Tongue (tissue), 3 donors: ENCODE data around the gene POU5F1. TPM values are rescaled to one million over a fixed set of nuclear protein-coding genes. Genes with fewer than 3 reads are reported as not detected.

Source experiments
- DNase-seq: peaks from one replicate; pipeline ENCODE4 v3.0.0-alpha.2; 2015
- small RNA-seq: library from RNA; depleted of rRNA; stranded (forward); fragments of <200 nt; gene quantifications from one replicate; pipeline ENCODE3, GENCODE V24; 2014; ENCODE audit warnings: low replicate concordance
- total RNA-seq: library from RNA; depleted of rRNA; stranded (reverse); fragments of >200 nt; gene quantifications from one replicate; pipeline ENCODE4 v1.2.3, GENCODE V29; 2014

The POU5F1 gene
- total RNA-seq, 1 donor from 2014 or later = 7.5 TPM

GRCh38 chr6:31114541-31114878 is 56.0 kb downstream of the POU5F1 start, which contains the start of gene PSORS1C1:
Gene PSORS1C1, plus strand, starts transcription at chr6:31114800. Its CDS starts 14,833 bp downstream, at chr6:31129633.
- peak; percentile 51 for DNase-seq

Small RNA genes within 50 kb of the gene (small RNA-seq; reads per million reads assigned to genes)
- not detected for gene POLR2LP1

Other genes starting within 250 kb of the POU5F1 start
- not detected for gene SFTA2, start 238.5 kb downstream of the POU5F1 start, total RNA-seq
- gene MUCL3, start 229.7 kb downstream of the POU5F1 start, total RNA-seq = not detected
- gene MUC21, start 187.0 kb downstream of the POU5F1 start, total RNA-seq = 6.9 TPM
- 0.21 TPM for gene MUC22, start 160.2 kb downstream of the POU5F1 start, total RNA-seq
- gene C6orf15, start 58.1 kb downstream of the POU5F1 start, total RNA-seq = 5.0 TPM
- 0.41 TPM for gene PSORS1C1, start 55.9 kb downstream of the POU5F1 start, total RNA-seq
- not detected for gene CDSN, start 50.2 kb downstream of the POU5F1 start, total RNA-seq
- gene PSORS1C2, start 31.6 kb downstream of the POU5F1 start, total RNA-seq = not detected
- gene CCHCR1, start 12.9 kb downstream of the POU5F1 start, total RNA-seq = 14.2 TPM
- gene TCF19, start 12.1 kb downstream of the POU5F1 start, total RNA-seq = 16.4 TPM
- gene HLA-C, start 101.4 kb upstream of the POU5F1 start, total RNA-seq = 27.6 TPM
- 451 TPM for gene HLA-B, start 186.5 kb upstream of the POU5F1 start, total RNA-seq
- gene MICA, start 232.9 kb upstream of the POU5F1 start, total RNA-seq = 6.8 TPM